GM21619 (cell line): ENCODE data around the gene MRGPRF.

Experiments
- ATAC-seq: cut with Tn5 transposase; IDR thresholded peaks from one replicate; pipeline ENCODE4 v1.9.1; 2021; ENCODE audit not compliant: unreplicated experiment

Gene MRGPRF, protein sequence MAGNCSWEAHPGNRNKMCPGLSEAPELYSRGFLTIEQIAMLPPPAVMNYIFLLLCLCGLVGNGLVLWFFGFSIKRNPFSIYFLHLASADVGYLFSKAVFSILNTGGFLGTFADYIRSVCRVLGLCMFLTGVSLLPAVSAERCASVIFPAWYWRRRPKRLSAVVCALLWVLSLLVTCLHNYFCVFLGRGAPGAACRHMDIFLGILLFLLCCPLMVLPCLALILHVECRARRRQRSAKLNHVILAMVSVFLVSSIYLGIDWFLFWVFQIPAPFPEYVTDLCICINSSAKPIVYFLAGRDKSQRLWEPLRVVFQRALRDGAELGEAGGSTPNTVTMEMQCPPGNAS

DNA sequence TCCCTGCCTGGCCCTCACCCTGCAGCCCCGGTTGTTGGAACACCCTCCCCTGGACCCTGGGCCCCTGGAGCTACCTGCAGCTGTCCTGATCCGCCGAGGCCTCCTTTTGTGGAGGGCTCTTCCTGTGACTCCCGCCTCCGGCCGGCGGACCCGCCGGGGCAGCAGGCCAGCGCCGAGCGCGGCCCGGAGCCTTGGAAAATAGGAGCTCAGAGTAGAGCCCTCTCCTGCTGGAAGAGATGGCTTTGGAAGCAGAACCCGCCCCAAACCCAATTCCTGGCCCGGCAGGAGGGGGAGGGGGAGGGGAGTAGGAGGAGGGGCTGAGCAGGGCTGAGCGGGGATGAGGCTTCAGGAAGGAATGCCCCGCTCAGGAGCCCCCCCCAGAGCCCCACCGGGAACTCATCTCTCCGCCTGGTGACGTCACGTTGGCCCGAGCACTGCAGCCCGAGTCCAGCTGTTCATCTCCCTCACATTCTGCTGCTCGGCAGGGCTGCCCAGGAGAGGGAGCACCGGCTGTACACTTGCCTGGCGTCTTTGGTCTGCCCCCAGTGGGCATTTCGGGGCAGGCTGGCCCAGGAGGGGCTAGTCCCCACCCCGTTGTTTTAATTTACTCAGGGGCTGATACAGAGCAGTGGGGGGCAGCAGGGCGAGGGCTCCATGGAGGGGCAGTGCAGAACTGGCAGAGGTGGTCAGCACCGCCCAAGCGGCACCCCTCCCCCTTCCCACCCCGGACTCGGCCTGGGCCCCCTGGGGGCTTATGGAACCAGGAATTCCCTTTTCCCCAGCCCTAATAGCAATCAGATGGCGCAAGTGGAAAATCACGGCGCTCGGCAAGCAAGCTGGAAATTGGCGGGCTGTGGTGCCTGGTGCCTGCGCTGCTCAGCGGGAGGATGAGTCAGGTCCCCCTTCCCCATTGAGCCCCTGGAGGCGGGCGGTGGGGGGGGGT lies at the start of gene MRGPRF:
MRGPRF (minus strand) TSS at position 238 of the 943 bp plus-strand sequence. CDS start 3,345 bp downstream, outside the sequence.
- ATAC-seq, result no peak

DNA sequence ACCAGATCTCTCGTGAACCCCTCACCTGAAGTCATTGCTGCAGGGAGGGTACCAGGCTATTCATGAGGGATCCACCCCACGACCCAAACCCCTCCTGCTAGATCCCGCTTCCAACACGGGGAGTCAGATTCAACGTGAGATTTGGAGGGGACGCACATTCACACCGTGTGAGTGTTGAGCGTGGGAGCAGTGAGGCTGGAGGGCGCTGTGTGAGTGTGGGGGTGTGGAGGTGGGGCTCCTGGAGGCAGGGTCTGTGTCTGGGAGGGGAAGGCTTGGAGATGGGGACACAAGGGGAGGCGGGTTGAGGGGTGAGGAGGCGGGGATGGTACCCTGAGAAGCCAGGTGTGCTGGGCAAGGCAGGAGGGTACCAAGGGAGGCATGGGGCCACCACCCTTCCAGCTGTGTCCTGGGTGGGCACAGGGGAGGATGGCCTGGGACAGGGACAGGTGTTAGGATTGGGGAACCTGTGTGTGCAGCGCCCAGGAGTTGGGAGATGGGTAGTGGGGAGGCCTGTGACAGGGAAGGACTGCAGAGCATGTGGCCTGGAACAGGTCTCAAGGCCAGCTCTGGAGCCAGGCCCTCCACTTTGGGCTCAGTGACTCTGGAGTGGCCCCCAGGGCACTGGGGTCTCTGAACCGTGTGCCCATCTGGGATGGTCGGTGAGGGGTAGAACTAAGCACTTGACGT lies 49.3 kb upstream of the MRGPRF start:
- ATAC-seq, result no peak

DNA sequence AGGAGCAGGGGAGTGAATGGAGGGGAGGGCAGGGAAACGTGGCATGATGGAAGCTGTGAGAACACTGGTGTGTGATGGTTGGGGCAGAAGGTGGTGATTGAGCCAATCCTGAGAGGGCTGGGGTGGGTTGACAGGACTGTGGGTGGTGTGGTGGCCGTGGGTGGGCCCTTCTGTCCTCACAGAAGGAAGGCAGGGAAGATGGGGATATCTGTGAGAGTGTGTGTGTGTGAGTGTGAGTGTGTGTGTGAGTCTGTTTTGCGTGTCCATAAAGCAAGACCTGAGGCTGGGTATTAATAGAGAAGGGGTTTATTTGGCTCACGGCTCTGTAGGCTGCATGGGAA lies 48.6 kb upstream of the MRGPRF start:
- no peak for ATAC-seq

DNA sequence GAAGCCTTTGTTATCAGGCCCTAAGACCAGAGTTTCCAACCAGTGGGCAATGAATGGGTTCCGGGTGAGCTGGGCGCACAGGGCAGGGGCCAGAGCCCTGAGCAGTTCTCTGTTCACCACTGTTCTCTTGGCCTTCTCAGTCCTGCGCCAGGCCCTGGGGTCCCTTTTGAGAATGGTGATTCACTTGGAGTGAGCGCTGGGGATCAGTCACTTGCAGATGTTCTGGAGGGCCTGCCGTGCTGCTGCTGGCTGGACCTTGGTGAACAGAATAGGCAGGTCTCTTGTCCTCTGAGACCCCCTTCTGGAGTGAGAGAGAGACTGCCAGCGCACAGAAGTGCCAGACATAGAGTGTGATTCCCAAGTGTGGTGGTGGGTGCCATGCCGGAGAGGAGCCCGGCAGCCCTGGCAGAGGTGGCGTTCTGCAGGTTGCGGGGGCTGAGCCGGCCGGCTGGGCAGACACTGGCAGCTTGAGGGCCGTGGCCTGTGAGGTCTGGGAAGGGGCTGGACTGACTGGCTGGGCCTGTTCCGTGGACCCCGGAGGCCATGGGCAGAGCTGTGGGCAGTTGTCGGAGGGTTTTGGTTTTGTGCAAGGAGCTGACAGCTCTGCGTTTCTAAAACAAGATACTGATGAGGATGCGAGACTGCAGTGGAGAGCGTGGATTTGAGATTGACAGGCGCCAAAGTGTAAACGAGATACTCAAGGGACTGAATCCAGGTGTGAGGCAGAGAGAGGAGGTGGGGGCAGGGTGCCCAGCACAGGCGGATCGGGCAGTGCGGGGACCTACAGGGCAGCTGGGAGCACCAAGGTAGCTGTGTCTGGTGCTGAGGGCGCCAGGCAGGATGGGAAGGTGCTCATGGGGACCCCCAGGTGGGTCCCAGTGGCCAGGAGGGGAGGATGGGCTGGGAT lies 48.0 kb upstream of the MRGPRF start:
- ATAC-seq, result no peak

DNA sequence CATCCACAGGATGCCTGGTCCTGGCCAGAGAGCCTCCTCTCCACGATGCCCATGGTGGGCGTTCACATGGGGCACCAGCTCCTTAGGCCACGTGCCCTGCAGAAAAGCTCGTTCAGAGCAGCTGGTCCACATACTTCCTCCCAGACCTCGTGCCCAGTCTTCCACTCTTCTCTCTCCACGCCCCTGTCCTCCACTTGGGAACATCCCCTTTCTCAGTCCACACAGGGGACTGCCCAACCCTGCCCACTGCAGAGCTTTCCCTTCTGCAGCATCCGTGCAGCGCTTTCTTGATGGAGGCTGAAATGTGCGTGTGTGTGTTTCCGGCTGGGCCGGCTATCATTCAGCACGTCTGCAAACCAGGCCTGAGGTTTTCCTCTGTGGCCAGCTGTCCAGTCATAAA lies 46.9 kb upstream of the MRGPRF start:
- ATAC-seq, result no peak

DNA sequence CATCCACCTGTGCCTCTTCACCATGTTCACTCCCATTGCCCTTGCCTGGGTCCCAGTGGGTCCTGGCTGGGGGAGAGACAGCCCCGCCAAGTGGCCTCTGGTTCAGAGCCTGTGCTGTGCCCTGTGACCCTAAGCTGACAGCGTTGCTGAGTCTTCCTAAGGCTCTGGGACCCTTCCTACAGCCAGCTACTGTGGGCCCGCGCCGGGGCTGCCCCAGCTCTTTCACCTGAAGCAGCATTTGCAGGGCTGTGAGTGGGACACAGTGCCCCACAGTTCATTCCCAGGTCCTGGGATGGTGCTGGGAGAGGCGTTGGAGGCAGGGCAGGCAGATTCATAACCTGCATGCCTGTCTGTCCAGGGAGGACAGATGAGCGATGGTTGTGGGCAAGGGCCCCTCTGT lies 46.4 kb upstream of the MRGPRF start:
- ATAC-seq, result no peak

DNA sequence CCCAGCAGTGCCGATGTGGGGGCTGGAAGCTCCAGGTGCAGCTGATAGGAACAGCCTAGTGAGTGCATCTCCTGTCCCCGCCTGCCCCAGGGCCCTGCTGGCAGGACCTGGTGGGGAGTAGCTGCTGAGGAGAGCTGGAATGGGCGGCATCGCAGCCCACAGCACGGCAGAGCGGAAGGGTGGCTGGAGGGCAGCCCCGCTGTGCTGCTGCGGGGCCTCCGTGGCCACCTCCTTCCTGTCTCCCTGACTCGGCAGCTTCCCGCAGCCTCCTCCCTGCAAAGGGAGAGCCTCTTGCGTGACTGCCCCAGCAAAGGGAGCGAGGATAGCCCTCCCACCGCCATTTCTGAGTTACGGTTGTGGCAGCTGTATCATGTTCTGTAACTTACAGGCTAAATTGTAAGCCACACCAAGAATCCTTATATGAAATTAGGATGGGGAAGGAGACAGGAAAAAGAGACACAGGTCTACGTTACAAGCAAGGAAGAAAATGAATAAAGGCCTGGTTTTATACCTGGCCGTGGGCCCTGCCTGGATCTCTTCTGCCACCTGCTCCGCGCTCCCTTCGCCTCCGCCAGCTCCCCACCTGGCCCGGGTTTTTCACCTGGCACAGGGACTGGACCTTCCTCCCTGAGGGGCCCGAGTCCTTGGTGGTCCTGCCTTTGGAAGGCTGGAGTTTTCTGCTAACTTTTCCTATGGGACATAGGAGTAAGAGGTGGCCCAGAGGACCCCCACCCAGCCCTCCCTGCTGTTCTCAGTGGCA lies 45.6 kb upstream of the MRGPRF start:
- no peak for ATAC-seq

DNA sequence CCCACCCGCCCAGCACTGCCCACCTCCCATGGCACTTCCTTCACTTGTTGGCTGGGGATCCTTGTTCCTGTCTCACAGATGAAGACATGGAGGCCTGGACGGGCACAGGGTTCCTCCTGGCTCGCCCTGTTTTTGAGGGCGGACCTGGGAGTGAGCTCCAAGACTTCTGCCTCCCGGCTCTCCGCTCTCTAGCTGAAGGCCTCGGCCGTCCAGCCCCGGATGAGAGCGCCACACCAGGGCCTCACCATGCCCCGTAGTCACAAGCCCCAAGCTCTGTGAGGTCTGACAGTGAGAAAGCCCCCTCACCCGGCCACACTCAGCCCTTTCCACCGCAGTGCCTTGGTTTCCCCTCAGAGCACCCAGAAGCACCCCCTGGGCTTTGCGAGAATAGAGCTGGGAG lies 44.8 kb upstream of the MRGPRF start:
- no peak for ATAC-seq

DNA sequence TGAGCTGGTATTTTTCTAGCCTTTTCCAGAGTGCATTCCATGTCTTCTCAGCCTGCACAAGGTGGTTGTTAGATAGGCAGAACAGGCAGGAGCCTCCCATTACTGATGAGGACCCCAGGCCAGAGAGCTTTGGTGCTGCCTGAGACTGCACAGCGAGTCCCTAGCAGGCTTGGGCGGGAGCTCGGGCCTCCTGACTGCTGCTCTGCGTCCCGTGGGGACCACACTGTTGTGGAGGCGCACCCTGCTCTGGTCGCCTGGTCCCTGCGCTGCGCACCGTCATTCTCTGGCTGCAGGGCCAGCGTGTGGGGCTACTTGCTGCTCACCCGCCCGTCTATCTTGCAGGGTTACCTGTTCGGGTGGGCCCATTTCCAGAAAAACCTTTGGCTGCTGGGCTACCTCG lies 44.2 kb upstream of the MRGPRF start:
- no peak for ATAC-seq

DNA sequence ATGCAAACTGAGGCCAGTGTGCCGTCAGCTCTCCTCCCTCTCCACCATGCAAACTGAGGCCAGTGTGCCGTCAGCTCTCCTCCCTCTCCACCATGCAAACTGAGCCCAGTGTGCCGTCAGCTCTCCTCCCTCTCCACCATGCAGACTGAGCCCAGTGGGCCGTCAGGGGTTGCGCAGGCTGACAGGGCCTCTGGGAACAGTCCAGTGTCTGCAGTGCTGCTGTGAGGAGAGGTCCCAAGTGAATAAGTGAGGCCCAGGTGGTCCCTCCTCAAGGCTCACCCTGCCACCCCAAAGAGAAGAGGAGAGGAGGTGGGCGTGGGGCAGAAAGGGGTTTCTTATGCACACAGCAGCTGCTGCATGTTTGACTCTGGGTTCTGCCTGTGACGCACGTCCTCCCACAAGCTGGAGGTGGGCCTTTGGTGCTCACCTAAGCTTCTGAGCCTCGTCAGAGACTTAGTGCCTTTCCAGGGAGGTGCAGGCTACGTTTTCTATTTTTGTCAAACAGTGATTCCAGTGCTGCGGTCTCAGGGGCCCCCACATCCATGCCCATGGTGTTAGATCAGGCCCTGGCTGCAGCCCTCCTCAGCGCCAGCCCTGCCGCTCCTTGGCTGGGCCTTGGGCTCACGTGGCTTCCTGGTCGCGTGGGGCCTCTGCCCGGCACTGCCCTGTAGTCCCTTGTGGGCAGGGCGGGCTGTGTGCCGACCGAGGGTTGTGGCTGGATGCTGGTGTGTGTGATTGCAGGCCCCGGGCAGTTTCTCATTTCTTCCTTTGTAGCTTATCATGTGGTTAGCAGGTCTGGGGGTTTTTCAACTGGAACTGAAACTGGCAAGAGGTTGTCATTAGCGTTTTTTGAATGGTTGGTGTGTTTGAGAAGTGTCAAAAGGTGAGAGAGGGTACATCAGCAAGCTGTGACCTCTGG lies 42.8 kb upstream of the MRGPRF start:
- ATAC-seq, result peak; percentile 77

DNA sequence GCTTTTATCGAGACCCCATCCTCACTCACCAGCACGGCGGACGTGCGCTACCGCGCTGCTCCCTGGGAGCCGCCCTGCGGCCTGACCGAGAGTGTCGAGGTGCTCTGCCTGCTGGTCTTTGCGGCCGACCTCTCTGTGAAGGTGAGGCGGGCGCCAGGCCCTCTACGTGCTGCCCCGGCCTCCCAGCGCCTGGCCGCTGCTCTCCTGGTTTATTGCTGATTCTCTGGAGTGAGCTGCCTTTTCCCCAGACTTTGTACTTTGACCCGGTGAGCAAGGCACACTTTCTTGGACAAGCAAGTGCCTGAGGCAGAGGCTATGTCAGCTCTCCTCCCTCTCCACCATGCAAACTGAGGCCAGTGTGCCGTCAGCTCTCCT lies 42.2 kb upstream of the MRGPRF start:
- no peak for ATAC-seq

DNA sequence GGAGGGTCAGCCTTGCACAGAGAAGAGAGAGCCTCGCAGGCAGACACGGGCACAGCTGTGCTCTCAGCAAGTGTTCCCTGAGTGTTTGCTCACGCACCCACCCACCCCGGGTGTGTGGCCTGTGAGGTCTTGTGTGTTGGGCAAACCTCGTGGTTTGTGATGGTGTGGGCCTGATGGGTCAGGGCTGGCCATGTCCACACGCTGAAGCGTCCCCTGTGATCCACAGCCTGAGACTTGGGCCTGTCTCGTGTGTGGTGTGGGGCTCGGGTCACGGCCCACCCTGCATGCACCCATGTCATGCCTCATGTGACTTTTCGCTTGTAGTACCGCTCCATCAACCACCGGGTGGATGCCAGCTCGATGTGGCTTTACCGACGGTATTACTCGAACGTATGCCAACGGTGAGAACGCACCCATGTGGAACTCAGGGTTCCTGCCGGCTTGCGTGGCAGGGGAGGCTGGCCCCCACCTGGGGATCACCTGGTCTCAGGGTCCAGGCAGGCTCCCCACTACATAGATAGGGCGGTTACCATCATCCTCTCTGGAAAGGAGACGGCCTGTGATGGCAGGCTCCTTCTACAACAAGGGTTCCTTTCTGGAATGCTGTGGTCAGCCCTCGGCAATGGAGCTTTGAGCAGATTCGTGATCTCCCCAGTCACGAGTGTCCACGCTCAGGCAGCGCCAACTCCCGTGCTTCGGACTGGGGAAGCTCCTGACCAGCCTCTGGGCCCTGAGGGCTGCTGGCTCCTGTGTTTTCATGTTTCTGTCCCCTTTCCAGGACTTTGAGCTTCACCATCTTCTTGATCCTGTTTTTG lies 41.6 kb upstream of the MRGPRF start:
- no peak for ATAC-seq

DNA sequence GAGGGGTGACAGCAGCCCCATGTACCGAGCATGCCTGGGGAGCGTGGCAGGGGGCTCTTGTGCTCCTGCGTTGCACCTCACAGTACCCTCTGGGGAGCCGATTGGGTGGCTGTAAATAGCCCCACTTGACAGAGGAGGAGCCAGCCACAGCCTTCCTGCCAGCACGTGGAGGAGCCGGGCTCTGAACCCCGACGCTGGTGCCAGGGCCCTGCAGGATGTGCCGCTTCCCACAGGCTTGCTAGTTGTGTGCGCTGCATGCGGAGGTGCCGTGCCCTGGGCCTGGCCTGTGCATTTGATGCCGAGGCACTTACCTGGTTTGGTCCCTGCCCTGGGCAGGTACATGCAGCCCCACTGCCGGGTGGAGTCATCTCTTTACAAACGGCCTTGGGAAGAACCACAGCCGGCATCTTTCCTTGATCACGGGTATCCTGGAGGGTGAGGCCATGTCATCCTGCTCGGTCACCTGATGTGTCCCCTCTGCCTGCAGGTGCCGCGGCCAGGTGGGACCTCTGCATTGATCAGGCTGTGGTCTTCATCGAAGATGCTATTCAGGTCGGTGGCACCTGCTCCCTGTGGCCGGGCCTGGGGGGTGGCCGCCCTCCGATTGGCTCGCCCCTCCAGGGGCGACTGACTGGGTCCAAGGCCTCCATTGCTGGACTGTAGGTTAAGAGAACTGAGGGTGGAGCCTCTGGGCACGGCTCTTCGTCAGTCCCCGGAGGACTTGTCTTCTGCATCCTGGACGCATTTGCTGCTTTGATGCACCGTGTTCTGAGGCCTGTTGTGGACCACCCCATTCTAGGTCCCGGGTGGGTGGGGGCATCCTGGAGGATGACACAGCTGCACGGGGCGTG lies 40.7 kb upstream of the MRGPRF start:
- no peak for ATAC-seq

DNA sequence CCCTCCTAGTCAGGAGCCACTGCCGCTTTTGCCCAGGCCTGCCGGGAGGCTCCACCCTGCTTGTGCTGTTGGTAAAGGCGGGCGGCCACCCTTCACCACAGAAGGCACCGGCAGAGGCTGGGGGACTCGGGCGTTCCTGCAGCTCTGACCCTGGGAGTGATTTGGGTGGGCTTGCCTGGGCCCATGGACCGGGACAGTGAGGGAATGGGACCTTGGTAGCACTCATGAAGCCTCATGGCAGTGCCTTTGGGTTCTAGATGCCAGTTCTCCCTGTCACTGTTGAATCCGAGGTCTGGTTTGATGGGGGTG lies 40.1 kb upstream of the MRGPRF start:
- ATAC-seq, result no peak

DNA sequence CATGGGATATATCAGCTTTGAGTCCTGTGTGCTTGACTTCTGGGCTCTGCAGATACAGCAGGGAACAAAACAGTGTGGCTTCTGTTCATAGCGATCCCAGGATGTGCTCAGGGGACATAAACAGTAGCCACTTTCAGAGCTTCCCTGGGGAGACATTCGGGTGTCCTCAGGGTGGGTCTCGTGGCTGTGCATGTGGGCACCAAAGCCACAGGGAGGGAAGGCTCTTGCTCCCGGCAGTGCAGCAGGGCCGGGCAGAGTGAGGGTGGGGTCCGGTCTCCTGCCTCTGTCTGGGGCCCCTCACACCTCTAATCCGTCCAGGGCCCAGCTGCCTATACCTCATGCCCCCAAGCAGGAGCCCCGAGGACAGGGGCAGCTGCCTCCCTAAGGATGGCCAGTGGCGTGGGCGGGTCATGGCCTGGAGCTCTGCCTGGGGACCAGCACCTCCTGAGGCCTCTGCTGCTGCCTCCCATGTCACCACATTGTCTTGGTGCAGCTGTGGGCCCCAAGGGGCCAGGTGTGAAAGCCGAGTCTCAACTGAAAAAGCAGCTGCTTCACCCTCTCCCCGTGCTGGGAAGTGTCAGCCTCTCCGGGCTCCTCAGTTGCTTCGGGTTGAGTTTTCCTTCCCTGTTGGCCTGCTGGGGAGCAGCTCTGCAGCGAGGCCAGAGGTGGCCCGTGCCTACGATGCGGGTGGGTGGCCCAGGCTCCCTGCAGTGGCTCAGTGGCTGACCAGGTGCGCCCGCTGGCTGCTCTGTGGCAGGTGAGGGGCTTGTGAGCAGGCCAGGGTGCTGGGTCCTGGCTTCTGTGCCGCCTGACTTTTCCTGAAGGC lies 39.5 kb upstream of the MRGPRF start:
- ATAC-seq, result no peak
